ENCODE measurements around the gene NDUFV2.
A peak's percentile ranks its signal among the peaks of the same experiment; 100 is the strongest.

Gene NDUFV2

GRCh38 chr18:9070212-9070611, 32.3 kb upstream of the NDUFV2 start:
- TF ChIP-seq CTCF (IDR thresholded peaks at IDR 0.05; ENCODE audit: extremely low read depth, insufficient read depth, missing control alignments), result no peak
- in situ Hi-C loops (cut with MboI; ENCODE audit: low pct_unique_long_range_greater_than_20kb, low sequenced_read_pairs, unreplicated experiment), result no loop called here

GRCh38 chr18:9079818-9080528, 22.5 kb upstream of the NDUFV2 start:
- in situ Hi-C loops (cut with MboI; ENCODE audit: low pct_unique_long_range_greater_than_20kb, low sequenced_read_pairs, unreplicated experiment), result no loop called here
- no peak for DNase-seq (ENCODE audit: low spot score)
- TF ChIP-seq CTCF (IDR thresholded peaks at IDR 0.05; ENCODE audit: extremely low read depth, insufficient read depth, missing control alignments), result no peak

More at GRCh38 chr18:9070212-9070611, 32.3 kb upstream of the NDUFV2 start:
- DNase-seq (ENCODE audit: low spot score), result no peak

DNA sequence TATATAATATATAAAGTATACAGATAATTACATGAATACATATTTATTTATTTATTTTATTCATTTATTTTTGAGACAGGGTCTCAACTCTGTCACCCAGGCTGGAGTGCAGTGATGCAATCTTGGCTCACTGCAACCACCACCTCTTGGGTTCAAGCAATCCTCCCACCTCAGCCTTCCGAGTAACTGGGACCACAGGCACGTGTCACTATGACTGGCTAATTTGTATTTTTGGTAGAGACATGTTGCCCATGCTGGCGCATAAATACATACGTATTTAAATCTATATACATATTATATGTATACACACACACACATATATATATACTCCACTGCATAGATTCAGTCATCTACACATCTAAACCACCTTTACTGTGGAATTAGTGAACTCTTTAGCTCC, 20.6 kb upstream of the NDUFV2 start:
- DNase-seq (ENCODE audit: low spot score), result no peak
- in situ Hi-C loops (cut with MboI; ENCODE audit: low pct_unique_long_range_greater_than_20kb, low sequenced_read_pairs, unreplicated experiment), result no loop called here
- TF ChIP-seq CTCF (IDR thresholded peaks at IDR 0.05; ENCODE audit: extremely low read depth, insufficient read depth, missing control alignments), result no peak

GRCh38 chr18:9082711-9083510, 19.6 kb upstream of the NDUFV2 start:
- TF ChIP-seq CTCF (IDR thresholded peaks at IDR 0.05; ENCODE audit: extremely low read depth, insufficient read depth, missing control alignments), result no peak
- DNase-seq (ENCODE audit: low spot score), result peak; percentile 54
- in situ Hi-C loops (cut with MboI; ENCODE audit: low pct_unique_long_range_greater_than_20kb, low sequenced_read_pairs, unreplicated experiment), result no loop called here

DNA sequence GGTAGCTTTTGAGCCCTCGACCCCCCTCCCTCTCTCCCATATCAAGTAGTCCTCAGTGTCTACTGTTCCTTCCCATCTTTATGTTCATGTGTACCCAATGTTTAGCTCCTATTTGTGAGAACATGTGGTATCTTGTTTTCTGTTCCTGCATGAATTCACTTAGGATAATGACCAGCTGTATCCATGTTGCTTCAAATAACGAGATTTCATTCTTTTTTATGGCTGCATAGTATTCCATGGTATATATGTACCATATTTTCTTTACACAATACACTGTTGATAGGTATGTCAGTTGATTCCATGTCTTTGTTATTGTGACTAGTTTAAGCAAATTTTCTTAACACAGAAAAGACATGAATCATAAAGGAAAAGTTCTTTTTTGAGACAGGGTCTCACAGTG, 16.5 kb upstream of the NDUFV2 start:
- DNase-seq (ENCODE audit: low spot score), result no peak
- in situ Hi-C loops (cut with MboI; ENCODE audit: low pct_unique_long_range_greater_than_20kb, low sequenced_read_pairs, unreplicated experiment), result no loop called here
- no peak for TF ChIP-seq CTCF (IDR thresholded peaks at IDR 0.05; ENCODE audit: extremely low read depth, insufficient read depth, missing control alignments)

GRCh38 chr18:9086624-9087023, 15.9 kb upstream of the NDUFV2 start:
- no peak for DNase-seq (ENCODE audit: low spot score)
- in situ Hi-C loops (cut with MboI; ENCODE audit: low pct_unique_long_range_greater_than_20kb, low sequenced_read_pairs, unreplicated experiment), result no loop called here
- no peak for TF ChIP-seq CTCF (IDR thresholded peaks at IDR 0.05; ENCODE audit: extremely low read depth, insufficient read depth, missing control alignments)

All from GM13977 (cell line).